NCI-H446 (cell line): ENCODE results near the gene PTK7.
"Not testable (repeated sequence)": the region's sequence is repeated elsewhere in the genome, so short reads cannot be mapped to it uniquely, and the experiment has no call there.

ENCODE experiments used
- DNase-seq, 2 experiments: peaks; one replicate each; lab custom pipeline; 2025; lab: John Stamatoyannopoulos, UW

PTK7 gene

DNA sequence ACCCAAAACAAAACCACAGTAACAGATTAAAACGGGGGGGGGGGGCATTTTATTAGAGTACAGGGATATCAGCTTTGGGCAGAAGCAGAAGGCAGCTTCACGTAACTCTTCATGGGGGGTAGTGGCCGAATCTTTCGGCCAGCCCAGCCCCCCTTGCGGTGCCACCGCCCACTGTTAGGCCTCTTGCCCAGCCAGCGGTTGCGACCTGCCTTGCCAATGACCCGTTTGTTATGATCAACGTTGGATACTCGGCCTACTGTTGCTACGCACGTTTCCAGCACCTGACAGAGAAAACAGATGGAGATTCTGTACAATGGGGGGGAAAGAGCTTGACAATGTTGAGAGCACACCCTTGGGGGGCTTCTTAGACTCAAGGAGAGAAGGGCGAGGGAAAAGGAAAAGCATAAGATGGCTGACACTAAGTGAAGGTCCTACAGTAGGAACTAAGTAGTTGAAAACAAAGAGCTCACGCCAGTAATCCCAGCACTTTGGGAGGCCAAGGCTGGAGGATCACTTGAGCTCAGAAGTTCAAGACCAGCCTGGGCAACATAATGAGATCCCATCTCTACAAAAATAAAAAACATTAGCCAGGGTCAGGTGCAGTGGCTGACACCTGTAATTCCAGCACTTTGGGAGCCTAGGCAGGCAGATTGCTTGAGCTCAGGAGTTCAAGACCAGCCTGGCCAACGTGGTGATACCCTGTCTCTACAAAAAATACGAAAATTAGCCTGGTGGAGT, 21.7 kb upstream of the PTK7 start:
- DNase-seq: no peak

- no peak for DNase-seq
Measured at GRCh38 chr6:43055966-43056365, 20.1 kb upstream of the PTK7 start.

- no peak for DNase-seq
Measured at GRCh38 chr6:43058531-43058930, 17.6 kb upstream of the PTK7 start.

DNA sequence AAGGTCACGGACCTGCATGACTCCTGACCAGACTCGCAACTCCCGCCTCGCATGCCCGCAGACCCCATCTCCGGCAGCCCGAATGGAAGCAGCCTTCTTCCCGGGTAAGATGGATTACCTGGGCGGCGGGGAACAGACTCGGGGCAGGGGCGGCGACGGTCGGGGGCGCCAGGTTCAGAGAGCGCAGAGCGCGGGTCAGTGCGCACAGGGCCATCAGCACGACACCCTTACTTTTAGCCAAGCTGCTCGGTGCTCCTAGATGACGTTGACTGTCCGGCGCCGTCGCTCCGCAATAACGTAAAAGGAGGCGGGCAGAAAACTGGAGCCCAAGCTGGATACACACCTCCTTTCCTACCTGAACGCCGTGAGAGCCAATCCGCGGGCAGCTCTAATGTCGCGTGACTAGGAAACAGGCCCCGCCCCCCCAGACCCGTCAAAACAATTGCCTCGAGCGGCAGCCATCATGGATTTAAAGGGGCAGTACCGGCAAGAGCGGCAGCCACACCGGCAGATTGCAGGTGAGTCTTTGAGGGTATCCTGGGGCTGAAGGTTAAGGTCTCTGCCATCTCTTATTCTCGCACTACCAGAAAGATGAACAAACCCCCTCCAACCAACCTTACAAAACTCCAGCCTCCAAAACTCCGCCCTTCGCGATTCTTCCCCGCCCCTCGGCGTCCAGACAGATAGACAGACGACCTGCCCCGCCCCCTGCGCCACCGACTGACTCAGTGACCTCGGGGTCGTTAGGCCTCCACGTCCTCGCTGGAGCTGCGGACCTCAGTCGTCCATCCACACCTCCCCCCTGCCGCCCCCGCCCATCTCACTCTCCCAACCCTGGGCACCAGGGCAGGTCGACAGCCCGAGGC, 16.7 kb upstream of the PTK7 start, which contains the start of the genes KLC4 and MRPL2:
KLC4 (plus strand) TSS at position 464 of the 866 bp plus-strand sequence. CDS start 1,705 bp downstream, outside the sequence.
MRPL2 (minus strand) TSS at position 267 of the 866 bp plus-strand sequence; CDS start at position 214, 53 bp downstream.
- DNase-seq: peak; percentile 98

- no peak for DNase-seq
Measured at GRCh38 chr6:43060034-43060754, 15.9 kb upstream of the PTK7 start.

- no peak for DNase-seq
Measured at GRCh38 chr6:43060755-43061633, 15.1 kb upstream of the PTK7 start.

GRCh38 chr6:43061861-43062260, 14.3 kb upstream of the PTK7 start:
- no peak for DNase-seq

DNA sequence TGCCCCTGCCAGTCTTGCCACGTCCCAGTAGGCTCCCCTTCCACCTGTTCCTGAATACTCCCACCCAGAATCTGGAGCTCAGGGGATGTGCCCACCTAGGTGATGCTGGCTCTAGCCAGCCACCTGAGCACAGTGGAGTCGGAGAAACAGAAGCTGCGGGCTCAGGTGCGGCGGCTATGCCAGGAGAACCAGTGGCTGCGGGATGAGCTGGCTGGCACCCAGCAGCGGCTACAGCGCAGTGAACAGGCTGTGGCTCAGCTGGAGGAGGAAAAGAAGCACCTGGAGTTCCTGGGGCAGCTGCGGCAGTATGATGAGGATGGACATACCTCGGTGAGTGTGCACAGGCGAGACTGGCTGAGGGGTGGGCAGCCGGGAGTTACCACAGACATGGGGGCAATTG, 13.3 kb upstream of the PTK7 start:
- DNase-seq: no peak

DNA sequence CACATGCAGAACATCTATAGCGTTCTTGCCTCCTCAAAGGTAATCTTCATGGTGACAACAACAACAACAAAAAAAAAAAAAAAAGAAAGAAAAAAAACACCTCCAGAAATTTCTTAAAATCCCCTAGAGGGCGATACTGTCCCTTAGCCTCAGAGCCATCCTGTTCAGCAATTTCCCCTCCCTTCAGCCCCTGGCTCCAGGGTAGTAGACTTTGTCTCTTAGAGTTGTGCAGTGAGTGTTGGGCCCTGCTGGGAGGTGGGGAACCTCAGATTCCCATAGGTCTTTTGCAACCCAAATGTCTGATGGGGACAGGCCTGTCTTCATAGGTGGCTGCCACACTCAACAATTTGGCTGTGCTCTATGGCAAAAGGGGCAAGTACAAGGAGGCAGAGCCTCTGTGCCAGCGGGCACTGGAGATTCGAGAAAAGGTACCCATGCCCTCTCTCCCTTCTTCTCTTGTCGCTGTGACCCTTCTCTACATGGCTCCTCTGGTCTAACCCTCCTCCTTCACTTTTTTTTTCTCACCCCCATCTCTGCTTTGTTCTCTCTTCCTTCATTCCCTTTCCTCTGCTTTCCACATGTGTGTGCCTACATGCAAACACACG, 6.0 kb upstream of the PTK7 start:
- DNase-seq: peak; percentile 64 to 69

GRCh38 chr6:43074847-43075669, 1.1 kb upstream of the PTK7 start:
- DNase-seq: no peak

GRCh38 chr6:43076464-43077332, 584 bp downstream of the PTK7 start:
- DNase-seq: peak in 1 of 2 experiments; percentile 58

DNA sequence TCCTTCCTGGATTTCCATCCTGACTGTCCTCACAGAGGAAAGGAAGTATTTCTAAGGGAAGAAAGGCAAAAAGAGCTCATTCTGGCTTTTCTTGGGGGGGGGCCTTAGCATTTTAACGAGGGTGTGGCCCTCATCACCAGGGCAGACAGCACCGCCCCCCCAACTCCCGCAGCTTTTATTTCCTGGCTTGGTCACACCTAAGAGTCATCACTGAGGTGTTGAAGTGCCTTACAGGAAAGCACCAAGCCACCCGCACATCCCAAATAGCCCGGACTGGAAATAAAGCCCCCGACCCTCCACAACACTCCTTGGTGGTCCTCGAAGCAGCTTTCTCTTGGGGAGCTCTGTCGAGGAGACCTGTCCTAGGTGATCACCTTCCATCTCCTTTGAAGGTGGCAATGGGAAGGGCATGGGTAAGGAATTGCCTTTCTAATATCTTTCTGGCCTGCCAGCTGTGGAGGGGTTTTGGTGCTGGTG, 1.3 kb downstream of the PTK7 start:
- DNase-seq: no peak

DNA sequence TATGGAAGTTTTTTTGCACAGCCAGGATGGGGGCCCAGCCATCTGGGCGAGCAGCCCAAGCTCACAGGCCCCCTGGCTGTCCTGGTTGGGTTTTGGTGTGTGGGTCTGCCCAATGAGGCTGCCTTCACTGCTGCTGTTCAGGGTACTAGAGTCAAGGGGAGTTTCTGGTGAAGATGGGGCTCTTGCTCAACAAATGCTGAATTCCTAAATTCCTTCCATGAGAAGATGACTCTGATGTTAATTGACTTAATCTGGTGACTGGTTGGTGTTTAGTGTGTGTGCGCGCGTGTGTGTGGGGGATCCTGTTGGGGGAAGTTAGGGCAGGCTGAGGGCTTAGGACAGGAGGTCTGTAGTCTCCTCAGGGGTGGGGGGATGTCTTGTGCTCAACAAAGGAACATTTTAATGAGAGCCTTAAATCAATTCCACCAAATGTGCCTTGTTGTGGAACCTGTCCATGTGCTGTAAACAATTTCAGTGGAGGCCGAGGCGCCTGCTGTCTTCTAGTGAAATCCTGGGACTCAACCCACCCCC, 1.9 kb downstream of the PTK7 start:
- peak in 1 of 2 experiments; percentile 20 for DNase-seq

GRCh38 chr6:43078691-43079090, 2.6 kb downstream of the PTK7 start:
- DNase-seq: no peak

GRCh38 chr6:43081043-43081442, 4.9 kb downstream of the PTK7 start:
- no peak for DNase-seq

DNA sequence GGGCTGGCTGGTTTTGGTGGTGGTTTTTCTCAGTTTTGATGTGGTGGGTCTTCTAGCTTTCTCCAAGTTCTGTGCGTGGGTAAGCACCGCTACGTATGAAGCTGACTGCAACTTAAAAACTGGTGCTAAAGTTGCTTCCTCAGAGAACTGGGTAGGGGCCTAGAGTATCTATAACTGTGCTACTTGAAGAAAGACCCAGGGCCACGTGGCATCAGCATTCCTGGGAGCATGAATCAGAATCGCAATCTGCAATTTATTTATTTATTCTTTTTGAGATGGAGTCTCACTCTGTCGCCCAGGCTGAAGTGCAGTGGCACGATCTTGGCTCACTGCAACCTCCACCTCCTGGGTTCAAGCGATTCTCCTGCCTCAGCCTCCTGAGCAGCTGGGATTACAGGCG, 5.8 kb downstream of the PTK7 start:
- DNase-seq: not testable (repeated sequence)

GRCh38 chr6:43082806-43083655, 6.9 kb downstream of the PTK7 start:
- peak in 1 of 2 experiments; percentile 21 for DNase-seq
